Transverse colon (tissue), 3 donors: ENCODE measurements around the gene ACAD9.

Experiments
- CTCF ChIP-seq, 5 experiments: fragments of 200-600 bp in 3 of 5; fragments of 450-650 bp in 2 of 5; sonication (generic) in 3 of 5; IDR thresholded peaks; 1 replicate in 2 of 5; 2 replicates in 3 of 5; pipeline ENCODE4 v1.5.1; 2016 to 2017; ENCODE audit warnings: antibody characterized with exemption in 5 of 5, inconsistent platforms in 3 of 5, mild to moderate bottlenecking in 2 of 5, moderate library complexity in 1 of 5
- EP300 ChIP-seq: sonication (generic); formaldehyde crosslinking; IDR thresholded peaks from one replicate; pipeline ENCODE4 v1.6.1; 2017; ENCODE audit warnings: antibody characterized with exemption, low read depth
- POLR2A ChIP-seq: fragments of 450-650 bp; IDR thresholded peaks from one replicate; pipeline ENCODE4 v1.6.1; 2016; ENCODE audit warnings: antibody characterized with exemption, mild to moderate bottlenecking, moderate library complexity

GRCh38 chr3:128879991-128880390 lies 571 bp downstream of the ACAD9 start:
- TF ChIP-seq CTCF (IDR thresholded peaks at IDR 0.05) (no peak), EP300 (no peak), POLR2A (no peak)
